AG20443 (cell line): ENCODE data around the gene HOMER3.
"Not testable (repeated sequence)": the region's sequence is repeated elsewhere in the genome, so short reads cannot be mapped to it uniquely, and the experiment has no call there.

ENCODE experiments used
- DNase-seq: peaks from one replicate; pipeline ENCODE4 v3.0.0; 2012; ENCODE audit warnings: low spot score, mixed read lengths

HOMER3 gene

DNA sequence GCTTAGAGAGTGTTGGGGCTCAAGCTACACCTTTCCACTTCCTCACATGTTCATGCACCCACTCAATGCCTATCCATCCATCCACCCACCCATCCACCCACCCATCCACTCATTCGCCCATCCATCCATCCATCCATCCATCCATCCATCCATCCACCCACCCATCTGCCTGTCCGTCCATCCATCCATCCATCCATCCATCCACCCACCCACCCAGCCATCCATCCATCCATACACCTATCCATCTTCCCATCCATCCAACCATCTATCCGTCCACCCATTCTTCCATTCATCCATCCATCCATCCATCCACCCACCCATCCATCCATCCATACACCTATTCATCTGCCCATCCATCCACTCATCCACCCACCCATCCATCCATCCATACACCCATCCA lies 13.1 kb upstream of the HOMER3 start:
- DNase-seq, result no peak

DNA sequence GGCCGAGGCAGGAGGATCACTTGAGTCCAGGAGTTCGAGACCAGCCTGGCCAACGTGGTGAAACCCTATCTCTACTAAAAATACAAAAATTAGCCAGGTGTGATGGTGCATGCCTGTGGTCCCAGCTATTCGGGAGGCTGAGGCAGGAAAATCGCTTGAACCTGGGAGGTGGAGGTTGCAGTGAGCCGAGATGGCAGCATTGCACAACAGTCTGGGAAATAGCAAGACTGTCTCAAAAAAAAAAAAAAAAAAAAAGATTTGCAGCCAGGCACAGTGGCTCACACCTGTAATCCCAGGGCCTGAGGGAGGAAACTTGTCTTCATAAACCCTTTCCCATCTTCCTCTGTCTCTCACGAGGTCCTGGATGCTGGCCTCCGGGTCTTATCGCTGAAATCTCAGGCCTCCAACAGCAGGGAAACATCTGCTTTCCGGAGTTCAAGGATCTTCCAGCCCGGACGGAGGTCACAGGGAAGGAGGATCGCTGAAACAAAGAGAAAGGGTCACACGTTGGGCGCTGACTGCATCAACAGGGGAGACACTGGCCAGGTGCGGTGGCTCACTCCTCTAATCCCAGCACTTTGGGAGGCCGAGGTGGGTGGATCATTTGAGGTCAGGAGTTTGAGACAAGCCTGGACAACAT lies 11.5 kb upstream of the HOMER3 start:
- DNase-seq, result not testable (repeated sequence)

DNA sequence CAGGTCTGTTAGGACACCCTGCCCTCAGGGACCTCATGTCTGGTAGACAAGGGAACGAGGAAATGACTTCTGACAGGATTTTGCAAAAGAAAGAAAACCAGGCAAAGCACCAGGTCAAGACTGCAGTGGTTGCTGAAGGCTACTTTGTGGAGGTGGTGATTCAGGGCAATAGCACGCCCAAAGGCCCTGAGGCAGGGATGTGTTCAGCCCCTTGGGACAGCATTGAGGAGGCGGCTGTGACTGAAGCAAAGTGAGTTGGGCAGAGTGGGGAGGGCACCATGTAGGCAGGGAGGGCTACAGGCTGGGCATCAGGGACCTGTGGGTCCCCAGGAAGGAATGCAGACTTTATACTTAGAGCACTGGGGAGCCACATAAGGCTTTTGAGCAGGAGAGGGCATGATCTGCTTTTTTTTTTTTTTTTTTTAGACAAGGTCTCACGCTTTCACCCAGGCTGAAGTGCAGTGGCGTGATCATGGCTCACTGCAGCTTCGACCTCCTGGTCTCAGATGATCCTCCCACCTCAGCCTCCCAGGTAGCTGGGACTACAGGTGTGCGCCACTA lies 10.8 kb upstream of the HOMER3 start:
- peak; percentile 67 for DNase-seq

DNA sequence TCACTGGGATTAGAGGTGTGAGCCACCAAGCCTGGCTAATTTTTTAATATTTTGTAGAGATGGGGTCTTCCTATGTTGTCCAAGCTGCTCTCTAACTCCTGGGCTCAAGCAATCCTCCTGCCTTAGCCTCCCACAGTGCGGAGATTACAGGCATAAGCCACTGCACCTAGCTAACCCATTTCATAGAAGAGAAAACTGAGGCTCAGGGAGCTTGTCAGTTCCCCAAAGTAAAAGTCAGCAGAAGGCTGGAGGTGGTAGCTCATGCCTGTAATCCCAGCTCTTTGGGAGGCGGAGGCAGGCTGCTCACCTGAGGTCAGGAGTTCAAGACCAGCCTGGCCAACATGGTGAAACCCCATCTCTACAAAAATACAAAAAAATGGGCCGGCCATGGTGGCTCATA lies 8.8 kb upstream of the HOMER3 start:
- no peak for DNase-seq

DNA sequence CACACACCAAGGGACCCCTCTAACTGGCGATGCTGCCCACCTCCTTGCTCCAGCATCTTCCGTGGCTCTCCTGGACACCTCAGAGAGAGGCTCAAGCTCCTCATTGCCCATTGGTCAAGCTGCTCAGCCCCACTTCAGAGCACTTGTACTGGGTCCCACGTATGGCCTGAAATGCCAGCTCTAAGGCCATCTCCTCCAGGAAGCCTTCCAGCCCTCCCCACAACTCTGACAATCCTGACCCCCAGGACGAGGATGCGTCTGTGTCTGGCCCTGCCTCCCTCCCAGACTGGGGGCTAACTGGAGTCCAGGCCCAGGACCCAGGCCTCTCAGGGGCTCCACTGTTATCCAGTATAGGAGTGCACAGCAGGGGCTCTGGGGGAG lies 7.9 kb upstream of the HOMER3 start:
- no peak for DNase-seq

DNA sequence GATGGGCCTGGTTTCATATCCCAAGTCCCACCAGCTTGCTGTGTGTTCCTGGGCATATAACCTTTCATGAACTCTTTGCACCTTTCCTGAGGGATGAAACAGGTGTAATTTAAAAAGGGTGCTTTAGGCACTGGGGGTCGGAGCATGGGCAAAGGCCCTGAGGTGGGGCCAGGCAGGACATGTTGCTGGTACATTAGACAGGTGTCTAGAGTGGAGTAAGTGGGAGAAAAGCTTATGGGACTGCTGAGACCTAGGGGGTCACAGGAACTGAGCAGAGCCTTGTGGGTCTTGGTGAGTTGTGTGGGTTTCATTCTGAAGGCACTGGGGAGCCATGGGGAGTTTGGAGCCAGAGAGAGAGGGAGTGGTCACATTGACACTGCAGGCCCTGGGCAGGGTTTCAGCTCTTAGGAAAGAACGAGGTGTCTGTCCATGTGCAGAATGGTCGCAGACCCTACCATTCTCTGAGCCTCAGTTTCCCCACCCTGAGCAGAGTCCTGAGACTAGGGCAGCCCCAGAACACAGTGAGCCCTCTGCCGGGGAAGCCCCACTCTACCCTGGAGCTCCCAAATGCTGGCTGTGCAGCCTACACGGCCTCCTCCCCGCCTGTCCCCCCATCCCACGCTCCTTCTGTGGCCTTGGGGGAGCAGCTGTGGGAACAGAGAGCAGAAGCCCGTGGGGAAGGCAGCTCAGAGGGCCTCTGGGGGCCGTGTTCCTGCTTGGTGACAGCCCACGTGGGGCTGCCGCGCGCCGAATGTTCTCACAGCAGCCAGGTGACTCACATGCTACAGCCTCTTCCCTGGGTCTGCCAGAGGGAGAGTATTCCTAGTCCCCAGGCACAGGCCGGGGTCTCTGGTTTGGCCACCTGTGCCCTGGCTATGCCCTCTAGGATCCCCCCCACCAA lies 7.3 kb upstream of the HOMER3 start:
- DNase-seq, result no peak

DNA sequence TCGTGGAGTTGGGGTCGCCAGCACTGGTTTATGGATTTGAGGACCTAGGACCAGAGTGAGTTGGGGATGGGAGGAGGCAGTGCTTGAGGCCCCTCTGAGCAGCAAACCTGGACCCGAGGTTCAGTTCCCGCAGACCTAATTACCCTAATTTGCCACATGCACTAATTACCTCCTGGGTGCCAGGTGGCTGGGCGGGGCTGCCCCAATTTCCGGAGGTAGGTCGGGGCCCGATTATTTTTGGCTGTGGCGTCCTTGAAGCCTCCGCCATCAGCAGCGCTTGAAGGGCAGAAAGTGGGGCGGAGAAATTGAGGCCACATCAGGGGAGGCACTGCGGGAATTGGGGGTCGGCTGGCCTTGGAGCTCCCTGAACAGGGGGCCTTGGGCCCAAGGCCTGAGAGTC lies 5.9 kb upstream of the HOMER3 start:
- no peak for DNase-seq

DNA sequence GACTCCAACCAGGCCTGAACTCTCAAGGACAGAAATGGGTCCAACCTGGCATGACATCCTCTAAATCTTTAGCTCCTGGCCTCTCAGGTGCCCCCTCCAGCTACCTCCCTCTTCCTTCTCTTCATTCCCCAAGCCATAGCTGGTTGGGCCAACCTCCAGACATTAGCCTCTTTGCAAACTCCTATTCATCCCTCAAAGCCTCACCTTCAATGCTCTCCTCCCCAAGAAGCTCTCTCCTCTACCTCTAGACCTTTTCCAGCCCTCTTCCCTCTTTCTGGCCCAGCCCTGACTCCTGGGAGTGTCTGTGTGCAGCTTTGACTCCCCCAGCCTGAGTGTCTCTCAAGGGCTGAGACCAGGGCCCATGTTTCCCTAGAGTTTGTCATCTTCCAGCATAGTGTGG lies 5.3 kb upstream of the HOMER3 start:
- DNase-seq, result no peak

DNA sequence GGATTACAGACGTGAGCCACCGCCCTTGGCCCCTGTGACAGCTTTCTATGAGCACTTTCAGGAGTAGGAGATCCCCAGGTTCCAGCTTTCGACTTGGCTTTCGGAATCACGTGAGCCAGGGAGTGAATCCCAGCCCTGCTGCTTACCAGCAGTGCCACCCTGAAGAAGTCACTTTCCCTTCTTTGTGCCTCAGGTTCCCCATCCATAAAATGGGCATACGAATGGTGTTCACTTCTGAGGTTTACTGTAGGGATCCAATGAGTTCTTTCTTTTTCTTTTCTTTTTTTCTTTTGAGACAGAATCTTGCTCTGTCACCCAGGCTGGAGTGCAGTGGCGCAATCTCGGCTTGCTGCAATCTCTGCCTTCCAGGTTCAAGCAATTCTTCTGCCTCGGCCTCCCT lies 4.3 kb upstream of the HOMER3 start:
- DNase-seq, result no peak

DNA sequence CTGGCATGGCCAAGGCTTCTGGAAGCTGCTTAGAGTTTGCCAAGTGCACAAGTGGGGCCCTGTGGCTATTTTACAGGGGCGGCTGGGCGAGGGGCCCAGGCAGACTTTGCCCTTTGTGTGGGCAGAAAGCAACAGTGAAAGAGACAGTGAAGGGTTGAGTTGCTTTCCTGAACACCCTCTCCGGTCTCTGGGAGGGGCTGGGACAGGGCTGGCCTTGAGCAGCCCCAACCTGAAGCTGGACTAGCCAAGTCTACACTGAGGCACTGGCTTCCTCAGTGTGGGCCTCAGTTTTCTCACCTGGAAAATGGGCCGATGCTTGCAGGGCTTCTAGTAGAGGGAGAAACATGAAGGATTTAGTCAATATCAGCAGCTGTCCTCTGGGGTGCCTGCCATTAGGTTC lies 2.4 kb upstream of the HOMER3 start:
- DNase-seq, result no peak

DNA sequence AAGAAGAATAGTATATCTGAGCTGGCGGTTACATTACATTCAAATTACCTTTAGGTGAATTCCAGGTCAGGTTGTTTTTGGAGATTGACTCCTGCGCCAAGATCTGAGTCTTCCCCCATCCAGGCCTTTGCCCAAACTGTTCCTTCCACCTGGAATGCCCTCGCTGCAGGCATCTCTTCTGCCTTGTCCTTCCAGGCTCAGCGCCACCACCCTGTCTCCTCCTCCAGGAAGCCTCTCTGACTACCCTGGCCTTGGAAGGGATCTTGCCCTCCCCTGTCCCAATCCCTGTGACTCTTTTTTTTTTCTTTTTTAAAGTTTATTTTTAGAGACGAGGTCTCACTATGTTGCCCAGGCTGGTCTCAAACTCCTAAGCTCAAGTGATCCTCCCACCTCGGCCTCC lies 1.7 kb upstream of the HOMER3 start:
- DNase-seq, result no peak

DNA sequence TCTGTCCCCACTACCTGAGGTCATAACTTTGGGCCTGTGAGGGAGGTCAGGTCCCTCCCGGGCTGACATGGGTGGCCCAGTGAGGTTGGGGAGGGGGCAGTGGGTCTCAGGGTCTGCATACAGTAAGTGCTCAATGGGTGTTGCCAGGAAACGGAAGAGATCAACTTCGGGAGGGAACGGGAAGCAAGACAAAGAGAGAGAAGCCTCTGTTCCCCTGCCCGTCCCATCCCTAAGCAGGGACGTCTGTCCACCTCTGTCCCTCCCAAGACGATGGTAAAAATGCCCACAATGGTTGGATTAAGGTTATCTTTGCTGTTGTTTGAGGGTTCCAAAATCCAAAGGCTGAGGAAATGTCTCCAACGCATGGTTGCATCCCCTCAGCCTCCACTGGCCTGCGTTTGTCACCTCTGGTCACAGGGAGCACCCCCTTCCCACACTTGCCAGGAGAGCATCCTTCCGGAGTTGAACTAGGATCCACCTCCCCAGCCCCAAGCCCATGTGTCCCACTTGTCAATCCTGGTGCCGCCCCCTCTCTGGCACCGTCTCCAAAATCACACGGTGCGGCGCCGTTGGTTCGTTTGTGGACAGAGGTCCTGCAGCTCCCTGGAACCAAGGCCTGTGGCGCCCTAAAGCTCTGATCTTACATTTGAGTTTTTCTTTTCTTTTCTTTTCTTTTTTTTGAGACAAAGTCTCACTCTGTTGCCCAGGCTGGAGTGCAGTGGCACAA lies 774 bp upstream of the HOMER3 start:
- DNase-seq, result no peak

DNA sequence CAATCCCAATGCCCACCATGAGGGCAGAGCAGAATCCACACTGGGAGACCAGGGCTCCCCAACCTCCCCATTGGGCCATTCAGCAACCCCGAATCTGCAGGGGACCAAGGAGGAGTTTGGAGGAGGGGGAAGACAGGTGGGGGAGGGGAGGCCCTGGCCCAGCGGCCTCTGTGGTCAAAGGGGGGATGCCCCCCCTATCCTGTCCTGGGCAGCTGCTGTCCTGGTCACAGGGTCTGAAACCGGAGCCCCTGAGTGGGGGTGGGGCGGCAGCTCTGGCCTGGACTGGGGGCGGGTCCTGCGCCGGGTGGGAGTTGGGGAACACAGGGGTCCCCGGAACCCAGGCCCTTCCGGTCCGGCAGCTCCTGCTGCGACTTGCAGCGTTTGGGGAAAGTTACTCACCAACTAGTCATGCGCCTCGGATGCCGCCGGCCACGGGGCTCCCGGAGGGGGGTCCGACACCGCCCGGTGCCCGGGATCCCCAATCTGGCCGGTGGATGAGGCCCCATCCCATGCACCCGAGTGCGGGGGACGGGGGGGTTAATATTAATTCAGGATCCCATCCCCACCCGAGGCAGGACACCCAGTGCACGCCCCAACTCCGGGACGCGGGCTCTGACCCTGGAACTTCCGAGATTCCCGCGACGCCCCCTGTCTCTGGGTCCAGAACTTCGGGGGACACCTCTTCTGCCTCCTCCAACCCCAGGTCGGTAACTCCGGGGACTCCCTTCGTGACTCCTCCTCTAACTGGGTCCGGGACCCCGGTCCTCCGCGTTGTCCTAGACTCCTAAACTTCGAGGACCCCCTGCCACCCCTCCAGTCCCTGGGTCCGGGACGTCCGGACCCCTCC lies 872 bp downstream of the HOMER3 start:
- DNase-seq, result peak; percentile 80

DNA sequence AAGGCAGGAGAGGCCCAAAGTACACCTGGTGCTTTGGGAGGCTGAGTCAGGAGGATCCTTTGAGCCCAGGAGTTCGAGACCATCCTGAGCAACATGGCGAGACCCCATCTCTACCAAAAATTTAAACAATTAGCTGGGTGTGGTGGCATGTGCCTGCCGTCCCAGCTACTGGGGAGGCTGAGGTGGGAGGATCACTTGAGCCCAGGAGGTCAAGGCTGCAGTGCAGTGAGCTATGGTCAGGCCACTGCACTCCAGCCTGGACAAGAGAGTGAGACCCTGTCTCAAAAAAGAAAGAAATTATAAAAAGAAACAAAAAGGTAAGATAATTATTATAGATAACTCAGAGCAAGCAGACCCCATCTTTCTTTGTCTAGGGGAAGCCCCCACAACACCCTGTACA lies 1.9 kb downstream of the HOMER3 start:
- no peak for DNase-seq

DNA sequence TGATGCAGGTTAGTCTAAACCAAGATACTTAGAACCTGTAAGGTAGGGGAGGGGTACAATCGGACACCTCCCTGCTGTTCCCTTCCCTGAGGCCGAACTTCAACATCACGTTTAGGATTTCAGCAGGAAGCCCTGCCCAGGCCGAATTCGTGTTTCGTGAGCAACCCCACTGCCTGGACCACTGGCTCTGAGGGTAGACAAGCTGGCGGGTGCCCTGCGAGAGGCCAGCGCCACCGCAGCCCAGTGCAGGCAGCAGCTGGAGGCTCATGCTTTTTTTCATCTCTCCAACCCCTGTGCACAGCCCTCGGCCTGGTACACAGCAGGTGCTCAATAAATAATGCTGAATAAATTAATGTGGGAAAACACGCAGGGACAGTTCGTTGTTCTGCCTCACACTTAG lies 7.7 kb downstream of the HOMER3 start:
- no peak for DNase-seq

DNA sequence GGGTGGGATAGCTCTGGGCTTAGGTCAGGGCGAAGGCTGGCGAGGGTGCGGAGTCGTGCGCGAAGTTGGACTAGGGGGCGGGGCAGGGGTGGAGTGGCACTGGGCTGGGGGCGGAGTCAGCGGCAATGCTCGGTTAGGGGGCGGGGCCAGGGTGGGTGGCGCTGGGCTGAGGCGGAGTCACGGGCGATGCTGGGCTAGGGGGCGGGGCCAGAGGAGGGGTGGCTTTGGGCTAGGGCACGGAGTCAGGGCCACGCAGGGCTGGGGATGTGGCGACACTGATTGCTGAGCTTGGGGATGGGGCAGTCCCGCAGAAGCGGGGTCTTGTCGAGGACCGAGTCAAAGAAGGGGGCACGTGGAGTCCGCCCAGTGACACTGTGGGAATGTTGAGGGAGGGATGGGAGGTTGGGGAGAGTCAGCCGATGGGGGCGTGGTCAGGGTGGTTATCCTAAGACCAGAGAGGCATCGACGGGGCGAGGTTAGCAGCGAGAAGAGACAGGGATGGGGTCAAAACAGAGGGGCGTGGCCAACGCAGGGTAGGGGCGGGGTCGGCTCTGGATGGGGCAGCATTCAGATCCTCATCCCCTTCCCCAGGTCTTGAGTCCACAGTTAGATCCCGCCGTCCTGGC lies 8.7 kb downstream of the HOMER3 start:
- DNase-seq, result peak; percentile 96

DNA sequence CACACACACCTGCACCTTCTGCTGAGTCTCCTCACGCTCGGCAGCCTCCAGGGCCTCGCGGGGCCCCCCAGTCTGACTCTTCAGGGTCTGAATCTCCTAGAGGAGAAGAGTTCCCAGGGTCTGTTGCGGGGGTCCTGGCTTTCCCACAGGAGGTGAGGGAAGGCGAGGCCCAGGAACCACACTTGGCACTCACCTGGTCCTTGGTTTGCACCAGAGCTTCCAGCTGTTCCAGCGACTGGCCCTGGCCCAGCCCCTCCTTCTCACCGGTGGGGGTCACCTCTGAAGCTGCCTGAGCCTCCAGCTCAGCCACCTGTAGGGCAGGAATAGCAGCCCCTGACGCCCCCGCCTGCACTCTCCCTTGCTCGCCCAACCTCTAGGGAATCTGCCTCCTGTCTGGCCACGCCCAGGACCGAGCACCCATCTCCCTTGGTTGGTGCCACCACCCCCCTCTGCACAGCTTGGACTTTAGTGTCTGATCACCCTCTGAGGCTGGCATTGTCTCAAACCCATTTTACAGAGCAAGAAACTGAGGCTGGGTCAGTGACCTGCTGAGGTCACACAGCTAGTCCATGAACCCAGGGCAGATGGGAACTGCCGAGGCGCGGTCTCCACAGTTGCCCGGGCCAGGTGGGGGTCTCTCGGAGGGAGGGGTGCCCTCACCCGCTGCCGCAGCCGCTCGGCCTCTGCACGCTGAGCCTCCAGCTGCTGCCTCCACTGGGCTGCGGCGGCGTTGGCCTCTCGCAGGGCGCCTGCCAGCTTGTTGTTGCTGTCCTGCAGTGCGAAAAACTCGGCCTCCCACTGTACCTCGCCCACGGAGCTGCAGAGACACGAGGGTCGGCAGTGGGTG lies 9.5 kb downstream of the HOMER3 start:
- DNase-seq, result no peak

DNA sequence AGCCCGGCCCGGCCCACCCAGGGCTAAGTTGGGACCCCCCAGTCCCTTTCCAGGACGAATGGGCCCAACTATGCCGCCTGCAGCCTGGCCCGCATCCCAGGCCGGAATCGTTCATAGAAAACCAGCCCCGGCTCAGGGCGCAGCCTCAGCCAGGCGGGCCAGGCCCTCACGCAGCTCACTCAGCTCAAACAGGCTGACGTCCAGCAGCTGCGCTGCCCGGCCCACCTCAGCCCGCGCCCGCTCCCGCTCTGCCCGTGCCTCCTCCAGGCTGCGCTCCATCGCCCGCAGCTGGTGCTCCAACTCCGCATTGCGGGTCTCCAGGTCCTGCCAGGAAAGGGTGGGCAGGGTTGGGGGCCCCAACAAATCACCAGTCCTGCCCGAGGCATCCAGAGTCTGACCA lies 11.7 kb downstream of the HOMER3 start:
- no peak for DNase-seq

DNA sequence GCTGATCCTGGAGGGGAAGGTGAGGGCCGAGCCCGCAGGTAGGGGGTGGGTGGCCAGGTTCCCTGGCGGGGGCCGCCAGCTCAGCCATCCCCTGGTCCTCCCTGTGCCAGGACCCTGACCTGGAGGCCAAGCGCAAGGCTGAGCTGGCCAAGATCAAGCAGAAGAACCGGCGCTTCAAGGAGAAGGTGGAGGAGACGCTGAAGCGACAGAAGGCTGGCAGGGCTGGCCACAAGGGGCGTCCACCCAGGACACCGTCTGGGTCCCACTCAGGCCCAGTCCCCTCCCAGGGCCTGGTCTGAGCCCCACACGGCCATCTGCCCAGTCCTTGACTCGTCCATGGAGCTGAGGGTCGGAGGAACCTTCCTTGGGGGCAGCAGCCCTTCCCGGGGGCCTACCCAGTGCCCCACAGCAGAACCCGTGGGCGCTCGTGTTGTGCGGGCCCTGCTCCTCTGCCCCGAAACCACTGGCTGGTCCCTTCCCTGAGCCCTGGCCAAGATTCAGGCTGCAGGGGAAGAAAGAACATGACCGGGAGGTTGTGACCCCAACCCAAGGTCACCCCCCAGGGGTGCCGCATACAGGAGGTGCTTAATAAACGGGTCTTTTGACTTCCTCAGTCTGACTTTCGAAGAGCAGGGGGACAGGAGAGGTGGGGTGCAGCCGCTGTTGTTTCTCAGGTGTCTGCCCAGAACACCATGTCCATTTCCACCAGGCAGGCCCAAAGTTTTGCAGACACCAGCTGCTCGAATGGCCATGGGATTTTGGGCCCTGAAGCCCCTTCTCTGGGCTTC lies 12.8 kb downstream of the HOMER3 start:
- DNase-seq, result no peak
